K562 (cell line): ENCODE data around the gene ADAM8.

ENCODE experiments used
- BRF2 ChIP-seq: IDR thresholded peaks from 3 replicates; pipeline ENCODE4 v1.6.1; 2011; ENCODE audit warnings: borderline replicate concordance, mild to moderate bottlenecking; ENCODE audit not compliant: insufficient read length, insufficient read depth
- CEBPB ChIP-seq: fragments of 450-650 bp; IDR thresholded peaks from 2 replicates; pipeline ENCODE4 v1.6.1; 2016; ENCODE audit warnings: missing genetic modification characterization, missing compliant biosample characterization
- CTCF ChIP-seq, 3 experiments: IDR thresholded peaks in 2 of 3; conservative IDR thresholded peaks in 1 of 3; 2 replicates each; pipeline ENCODE4 v1.5.1; 2011 to 2012; ENCODE audit warnings: low read length in 3 of 3, mild to moderate bottlenecking in 3 of 3, control low read depth in 2 of 3, improper control_type of control experiment in 1 of 3, inconsistent platforms in 1 of 3, low read depth in 1 of 3, mixed read lengths in 1 of 3, moderate library complexity in 1 of 3; ENCODE audit not compliant: insufficient read depth in 2 of 3
- ESRRA ChIP-seq: fragments of 450-650 bp; IDR thresholded peaks from 2 replicates; pipeline ENCODE4 v1.6.1; 2014; ENCODE audit warnings: low read depth, mild to moderate bottlenecking, moderate library complexity, borderline replicate concordance
- FOXK2 ChIP-seq, 2 experiments: fragments of 450-650 bp; IDR thresholded peaks in 1 of 2; conservative IDR thresholded peaks in 1 of 2; 2 replicates each; pipeline ENCODE4 v1.6.1; 2016; ENCODE audit warnings: low read depth in 2 of 2, mild to moderate bottlenecking in 1 of 2
- POLR2AphosphoS5 ChIP-seq: IDR thresholded peaks from 2 replicates; pipeline ENCODE4 v1.6.1; 2011; ENCODE audit warnings: mild to moderate bottlenecking, low read depth, low read length, moderate library complexity; ENCODE audit not compliant: control insufficient read depth, insufficient read depth
- ZNF12 ChIP-seq: sonication (generic); formaldehyde crosslinking; IDR thresholded peaks from 2 replicates; pipeline ENCODE4 v1.4.0; 2020; ENCODE audit warnings: mild to moderate bottlenecking, missing genetic modification reagents

- no peak for TF ChIP-seq FOXK2 (conservative IDR thresholded peaks at IDR 0.05 in 1 of 2, IDR thresholded peaks at IDR 0.05 in 1 of 2; ENCODE audit: low read depth in 2 of 2)
- no peak for TF ChIP-seq POLR2AphosphoS5
- TF ChIP-seq CEBPB: no peak
- TF ChIP-seq ESRRA: no peak
- no peak for TF ChIP-seq ZNF12
- no peak for TF ChIP-seq CTCF (IDR thresholded peaks at IDR 0.05 in 2 of 3, conservative IDR thresholded peaks at IDR 0.05 in 1 of 3; ENCODE audit: insufficient read depth in 2 of 3, low read depth in 1 of 3, low read length in 3 of 3)
- no peak for TF ChIP-seq BRF2
Measured at GRCh38 chr10:133239990-133240389, 36.7 kb downstream of the ADAM8 start.
